NCI-H128 (cell line): ENCODE measurements around the gene ABI2.
"Not testable (repeated sequence)": the region's sequence is repeated elsewhere in the genome, so short reads cannot be mapped to it uniquely, and the experiment has no call there.

Experiments
- DNase-seq: peaks from one replicate; lab custom pipeline; 2025; ENCODE audit not compliant: unreplicated experiment; lab: John Stamatoyannopoulos, UW

The ABI2 gene

GRCh38 chr2:203327901-203328759 lies at the start of gene ABI2:
TSS of gene ABI2 (plus strand) at chr2:203328394. CDS start at chr2:203328515, 121 bp downstream.
- DNase-seq = peak; percentile 77

GRCh38 chr2:203279288-203279687 lies 48.9 kb upstream of the ABI2 start:
- DNase-seq = no peak

GRCh38 chr2:203280428-203281064 lies 47.6 kb upstream of the ABI2 start:
- DNase-seq = no peak

GRCh38 chr2:203282101-203282500 lies 46.1 kb upstream of the ABI2 start:
- DNase-seq = no peak

GRCh38 chr2:203286532-203286931 lies 41.7 kb upstream of the ABI2 start:
- no peak for DNase-seq

- DNase-seq = no peak
Measured at GRCh38 chr2:203301667-203302066, 26.5 kb upstream of the ABI2 start.

GRCh38 chr2:203302586-203302985 lies 25.6 kb upstream of the ABI2 start:
- not testable (repeated sequence) for DNase-seq

- DNase-seq = no peak
Measured at GRCh38 chr2:203310688-203311436, 17.3 kb upstream of the ABI2 start.

- no peak for DNase-seq
Measured at GRCh38 chr2:203326356-203326755, 1.8 kb upstream of the ABI2 start.

GRCh38 chr2:203327582-203327900 lies 653 bp upstream of the ABI2 start:
- DNase-seq = no peak

GRCh38 chr2:203328760-203329540 lies 756 bp downstream of the ABI2 start:
- DNase-seq = no peak

GRCh38 chr2:203330434-203330833 lies 2.2 kb downstream of the ABI2 start:
- no peak for DNase-seq

- no peak for DNase-seq
Measured at GRCh38 chr2:203338322-203338721, 10.1 kb downstream of the ABI2 start.

GRCh38 chr2:203340791-203341487 lies 12.7 kb downstream of the ABI2 start:
- DNase-seq = no peak

GRCh38 chr2:203341741-203342310 lies 13.6 kb downstream of the ABI2 start:
- DNase-seq = no peak

GRCh38 chr2:203342374-203342773 lies 14.2 kb downstream of the ABI2 start:
- not testable (repeated sequence) for DNase-seq

- no peak for DNase-seq
Measured at GRCh38 chr2:203344667-203345066, 16.5 kb downstream of the ABI2 start.

- DNase-seq = no peak
Measured at GRCh38 chr2:203346612-203347011, 18.4 kb downstream of the ABI2 start.

GRCh38 chr2:203347375-203347774 lies 19.2 kb downstream of the ABI2 start:
- DNase-seq = no peak

GRCh38 chr2:203352604-203353255 lies 24.5 kb downstream of the ABI2 start:
- DNase-seq = no peak
